GM18499 (cell line): ENCODE data around the gene SH3GL3.

ENCODE experiments used
- ATAC-seq: cut with Tn5 transposase; IDR thresholded peaks from one replicate; pipeline ENCODE4 v1.9.1; 2021; ENCODE audit warnings: moderate number of reproducible peaks; ENCODE audit not compliant: insufficient read depth, unreplicated experiment

SH3GL3 gene

GRCh38 chr15:83559310-83559966 is 112.3 kb downstream of the SH3GL3 start:
- no peak for ATAC-seq

DNA sequence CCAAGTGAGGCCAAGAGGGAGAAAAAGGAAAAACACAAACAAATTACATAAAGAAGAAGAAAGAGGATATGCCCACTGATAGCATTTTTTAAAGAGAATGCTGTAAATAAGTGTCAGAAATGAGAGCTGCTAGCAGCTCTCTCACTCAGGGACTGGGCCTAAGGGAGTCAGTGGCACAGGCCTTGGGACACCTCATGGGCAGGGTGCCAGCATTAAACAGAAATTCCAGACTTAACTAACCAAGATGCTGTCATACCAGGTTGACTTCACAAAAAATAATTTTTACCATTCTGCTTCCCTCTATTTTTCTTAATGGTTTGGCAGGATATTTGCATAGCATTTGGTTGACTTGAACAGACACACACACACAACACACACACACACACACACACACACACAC is 114.5 kb downstream of the SH3GL3 start:
- no peak for ATAC-seq

GRCh38 chr15:83565138-83565537 is 118.0 kb downstream of the SH3GL3 start:
- ATAC-seq, result no peak

- ATAC-seq, result no peak
Observed at GRCh38 chr15:83565553-83566159, 118.5 kb downstream of the SH3GL3 start.

DNA sequence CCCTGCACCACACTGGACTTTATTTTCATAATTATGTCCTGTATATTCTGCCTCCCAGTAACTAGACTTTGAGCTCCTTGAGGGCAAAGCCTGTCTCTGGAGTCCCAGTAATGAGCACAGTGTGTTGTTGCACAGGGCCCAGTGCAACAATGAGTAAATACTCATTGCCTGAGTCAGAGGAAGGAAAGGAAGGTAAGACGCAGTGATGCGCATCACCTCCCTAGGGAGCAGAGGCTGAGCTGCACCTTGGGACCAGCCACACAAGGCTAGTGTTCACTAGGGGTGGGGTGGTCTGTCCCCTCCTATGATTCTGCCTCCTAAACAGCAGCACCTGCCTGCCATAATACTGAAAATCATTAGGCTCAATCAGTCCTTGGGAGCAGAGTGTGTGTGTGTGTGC is 120.2 kb downstream of the SH3GL3 start:
- no peak for ATAC-seq

DNA sequence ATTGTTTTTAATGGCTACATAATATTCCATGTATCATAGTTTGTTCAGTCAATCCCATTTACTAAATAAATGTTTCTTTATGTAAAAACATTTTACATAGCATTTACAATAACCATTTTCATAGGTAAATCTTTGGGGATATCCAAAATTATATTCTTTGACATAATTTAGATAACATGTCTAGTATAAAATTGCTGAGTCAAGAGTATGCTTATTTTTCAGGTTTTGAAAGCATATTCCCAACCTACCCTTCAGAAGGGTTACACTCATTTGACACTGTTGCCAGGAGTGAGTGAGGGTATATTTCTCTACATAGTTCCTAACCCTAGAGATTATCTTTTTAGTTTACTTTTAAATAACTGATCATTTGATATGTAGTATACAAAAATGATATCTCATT is 122.2 kb downstream of the SH3GL3 start:
- ATAC-seq, result no peak

- ATAC-seq, result no peak
Observed at GRCh38 chr15:83570756-83571155, 123.6 kb downstream of the SH3GL3 start.

DNA sequence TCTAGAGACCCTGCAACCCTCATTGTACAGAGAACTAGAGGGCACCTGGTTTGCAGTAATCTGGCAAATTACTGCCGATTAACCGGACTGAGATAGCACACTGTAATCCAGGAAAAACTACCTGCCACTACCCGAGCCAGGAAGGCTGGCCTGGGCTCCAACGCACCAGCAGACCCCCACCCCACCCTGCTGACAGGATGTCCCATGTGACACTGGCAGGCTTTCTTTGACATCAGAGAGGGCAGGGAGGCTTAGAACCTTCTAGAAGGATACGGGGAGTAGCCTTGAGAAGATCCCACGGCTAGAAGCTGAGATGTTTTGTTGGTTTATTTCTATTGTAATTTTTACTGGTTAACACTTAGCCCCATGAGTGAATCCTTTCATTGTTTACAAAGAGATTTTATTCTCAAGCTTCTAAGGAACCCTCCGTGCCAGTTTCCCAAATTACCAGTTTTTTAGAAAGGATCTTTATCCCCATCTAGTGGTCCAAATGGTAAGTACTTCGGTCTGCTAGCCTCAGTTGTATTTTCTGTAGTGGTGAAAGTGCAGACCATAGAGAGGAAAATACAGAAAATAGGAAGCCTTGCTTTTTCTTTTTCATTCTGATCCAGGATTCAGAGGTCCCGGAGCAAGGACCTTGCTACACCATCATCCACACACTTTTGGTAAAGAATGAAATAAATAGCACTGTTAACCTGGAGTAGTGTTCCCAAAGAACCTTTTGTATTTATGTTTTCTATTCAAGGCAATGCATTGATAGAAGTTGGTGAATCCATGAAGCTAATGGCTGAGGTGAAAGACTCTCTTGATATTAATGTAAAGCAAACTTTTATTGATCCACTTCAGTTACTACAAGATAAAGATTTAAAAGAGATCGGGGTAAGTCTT is 124.9 kb downstream of the SH3GL3 start:
- ATAC-seq, result no peak

- no peak for ATAC-seq
Observed at GRCh38 chr15:83574345-83574744, 127.2 kb downstream of the SH3GL3 start.

GRCh38 chr15:83578691-83579090 is 131.6 kb downstream of the SH3GL3 start:
- no peak for ATAC-seq

- ATAC-seq, result no peak
Observed at GRCh38 chr15:83581381-83581780, 134.2 kb downstream of the SH3GL3 start.

DNA sequence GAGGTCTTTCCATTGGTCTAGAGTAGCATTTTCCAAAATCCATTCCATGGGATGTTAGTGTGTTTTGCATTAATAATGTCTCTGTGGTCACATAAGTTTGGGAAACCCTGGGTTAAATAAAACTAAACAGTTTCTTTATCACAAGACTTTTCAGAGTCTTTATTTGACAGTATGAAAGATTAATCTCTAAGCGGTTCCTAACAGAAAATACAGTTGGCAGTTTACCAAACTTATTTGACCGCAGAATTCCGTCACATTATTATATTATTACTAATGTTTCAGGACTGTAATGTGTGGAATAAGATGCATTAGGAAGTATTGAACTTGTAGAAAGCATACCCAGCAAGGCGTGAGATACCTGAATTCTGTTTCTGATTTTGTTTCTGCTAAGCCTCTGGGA is 135.2 kb downstream of the SH3GL3 start:
- no peak for ATAC-seq

- no peak for ATAC-seq
Observed at GRCh38 chr15:83585601-83586335, 138.6 kb downstream of the SH3GL3 start.

DNA sequence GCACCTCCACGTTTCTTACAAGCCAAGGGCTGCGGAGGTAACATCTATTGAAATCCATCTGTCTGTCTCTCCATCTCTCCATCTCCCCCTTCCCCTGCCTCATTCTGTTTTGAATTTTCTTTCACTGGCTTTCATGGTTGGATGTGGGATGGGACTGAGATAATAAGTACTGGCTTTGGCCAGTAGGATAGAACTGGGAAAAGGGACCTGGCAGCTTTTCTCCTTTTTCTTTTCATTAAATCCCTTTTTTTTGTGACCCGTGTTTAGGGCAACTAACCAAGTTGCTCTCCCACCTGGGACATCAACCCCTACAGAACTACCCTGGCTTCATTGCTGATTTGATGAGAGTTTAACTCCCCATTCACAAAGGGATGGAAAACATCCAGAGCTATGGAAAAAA is 139.9 kb downstream of the SH3GL3 start:
- no peak for ATAC-seq

- ATAC-seq, result no peak
Observed at GRCh38 chr15:83588441-83588840, 141.3 kb downstream of the SH3GL3 start.

DNA sequence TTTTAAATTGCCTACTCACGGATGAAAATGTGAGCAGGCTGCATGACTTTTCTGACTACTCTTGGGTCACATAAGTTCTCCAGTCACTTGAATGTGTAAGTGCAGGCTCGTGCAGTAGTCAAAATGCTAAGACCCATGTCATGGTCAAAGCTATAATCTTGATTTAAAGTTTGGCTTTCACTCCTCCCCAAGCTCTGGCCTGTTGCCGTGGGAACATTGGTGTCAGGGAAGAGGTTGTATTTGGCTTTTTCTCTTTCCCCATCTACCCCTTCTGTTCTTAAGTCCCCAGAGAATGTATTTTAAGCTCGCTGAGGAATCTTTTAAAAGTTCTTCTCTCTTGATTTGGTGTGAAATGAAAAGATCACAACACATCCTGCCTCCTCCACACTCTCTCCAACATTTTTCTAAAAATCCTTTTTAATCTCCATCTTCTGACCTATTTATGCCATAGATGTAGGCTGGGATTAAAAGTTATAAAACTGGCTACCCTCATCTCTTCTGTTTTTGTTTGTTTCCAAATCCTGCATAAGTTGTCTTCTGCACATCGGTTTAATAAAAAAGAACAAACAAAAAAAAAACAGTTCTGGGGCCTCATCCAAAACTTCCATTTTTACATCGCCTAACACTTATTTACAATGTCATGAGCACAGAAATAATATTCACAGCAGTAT is 145.4 kb downstream of the SH3GL3 start:
- ATAC-seq, result no peak

DNA sequence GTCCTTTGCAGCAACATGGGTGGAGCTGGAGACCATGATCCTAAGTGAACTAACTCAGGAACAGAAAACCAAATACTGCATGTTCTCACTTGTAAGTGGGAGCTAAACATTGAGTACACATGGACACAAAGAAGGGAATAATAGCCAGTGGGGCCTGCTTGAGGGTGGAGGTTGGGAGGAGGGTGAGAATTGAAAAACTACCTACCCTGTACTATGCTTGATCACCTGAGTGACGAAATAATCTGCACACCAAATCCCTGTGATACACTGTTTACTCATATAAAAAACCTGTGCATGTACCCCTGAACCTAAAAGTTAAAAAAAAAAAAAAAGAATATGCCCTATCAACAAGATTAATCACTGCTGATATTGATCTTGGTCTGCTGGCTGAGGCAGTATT is 148.1 kb downstream of the SH3GL3 start:
- ATAC-seq, result no peak

DNA sequence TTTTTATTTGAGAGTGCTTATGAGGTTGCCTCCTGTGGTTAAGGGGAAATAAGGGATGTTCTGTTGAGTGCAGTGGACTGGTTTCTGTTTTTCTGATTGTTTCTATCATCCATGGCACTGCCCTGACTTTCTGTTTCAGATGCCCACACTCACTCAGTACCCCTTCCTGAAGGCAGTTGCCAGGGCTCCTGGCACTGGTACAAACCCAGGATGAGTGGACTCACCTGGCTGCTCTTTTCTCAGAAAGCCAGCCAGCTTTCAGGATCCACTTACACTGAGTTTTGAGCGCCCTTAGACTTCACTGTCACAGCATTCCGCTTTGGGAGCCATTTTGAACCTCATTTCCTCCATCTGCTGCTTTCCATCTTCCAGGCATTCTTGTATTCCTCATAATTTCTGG is 150.9 kb downstream of the SH3GL3 start:
- ATAC-seq, result no peak

DNA sequence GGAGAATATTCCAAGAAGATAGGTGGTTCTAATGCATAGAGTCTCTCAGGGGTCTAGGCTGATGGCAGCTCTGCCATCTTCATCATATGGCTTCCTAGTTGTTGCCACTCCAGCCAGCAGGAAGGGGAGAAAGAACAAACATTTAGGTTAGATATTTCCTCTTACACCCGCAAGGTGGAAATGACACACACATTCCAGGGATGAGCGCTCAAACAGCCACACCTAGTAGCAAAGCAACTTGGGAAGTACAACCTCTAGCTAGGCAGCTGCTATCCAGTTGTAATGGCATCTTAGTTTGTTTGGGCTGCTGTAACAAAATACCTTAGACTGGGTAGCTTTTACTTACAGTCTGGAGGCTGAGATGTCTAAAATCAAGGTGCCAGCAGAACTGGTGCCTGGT is 154.9 kb downstream of the SH3GL3 start:
- no peak for ATAC-seq

- no peak for ATAC-seq
Observed at GRCh38 chr15:83604549-83604948, 157.4 kb downstream of the SH3GL3 start.
